GM13977 (cell line): ENCODE results near the gene DOCK8.

Source experiments
- DNase-seq: peaks from one replicate; pipeline ENCODE4 v3.0.0; 2012; ENCODE audit warnings: low spot score
- CTCF ChIP-seq: IDR thresholded peaks from 2 replicates; pipeline ENCODE4 v1.5.1; 2012; ENCODE audit warnings: mild to moderate bottlenecking, control low read depth; ENCODE audit not compliant: insufficient read depth; ENCODE audit errors: extremely low read depth, missing control alignments
- in situ Hi-C: fragments of 300-500 bp; cut with MboI; formaldehyde crosslinking; loops from one replicate; pipeline ENCODE4 v1.12.0; 2022; ENCODE audit warnings: low sequenced_read_pairs, low pct_unique_long_range_greater_than_20kb, mixed read lengths, inconsistent platforms; ENCODE audit not compliant: unreplicated experiment

DOCK8 gene

GRCh38 chr9:295576-295975 lies 80.9 kb downstream of the DOCK8 start:
- in situ Hi-C loops = no loop called here
- DNase-seq = no peak
- TF ChIP-seq CTCF = no peak

DNA sequence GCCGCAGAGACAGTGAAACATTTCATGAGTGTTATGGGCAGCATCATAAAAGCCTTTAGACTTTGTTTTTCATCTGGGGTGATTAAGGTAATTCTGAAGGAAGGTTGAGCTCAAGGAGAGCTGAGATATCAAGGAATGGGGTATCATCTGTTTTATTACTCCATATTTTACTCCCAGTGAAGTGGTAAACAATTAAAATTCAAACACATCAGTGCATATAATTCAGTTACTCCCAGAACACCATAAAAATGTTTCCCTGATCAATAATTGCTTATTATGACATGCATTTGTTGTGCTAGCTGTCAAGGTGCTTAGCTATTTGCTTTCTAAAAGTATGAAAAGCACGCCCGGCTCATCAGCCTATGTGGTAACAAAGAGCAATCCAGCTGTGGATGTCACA lies 81.7 kb downstream of the DOCK8 start:
- TF ChIP-seq CTCF = no peak
- no peak for DNase-seq
- in situ Hi-C loops = no loop called here

GRCh38 chr9:297104-297972 lies 82.7 kb downstream of the DOCK8 start:
- in situ Hi-C loops = no loop called here
- TF ChIP-seq CTCF = no peak
- peak; percentile 32 for DNase-seq

- in situ Hi-C loops = no loop called here
- no peak for DNase-seq
- no peak for TF ChIP-seq CTCF
Observed at GRCh38 chr9:303502-303901, 88.8 kb downstream of the DOCK8 start.

DNA sequence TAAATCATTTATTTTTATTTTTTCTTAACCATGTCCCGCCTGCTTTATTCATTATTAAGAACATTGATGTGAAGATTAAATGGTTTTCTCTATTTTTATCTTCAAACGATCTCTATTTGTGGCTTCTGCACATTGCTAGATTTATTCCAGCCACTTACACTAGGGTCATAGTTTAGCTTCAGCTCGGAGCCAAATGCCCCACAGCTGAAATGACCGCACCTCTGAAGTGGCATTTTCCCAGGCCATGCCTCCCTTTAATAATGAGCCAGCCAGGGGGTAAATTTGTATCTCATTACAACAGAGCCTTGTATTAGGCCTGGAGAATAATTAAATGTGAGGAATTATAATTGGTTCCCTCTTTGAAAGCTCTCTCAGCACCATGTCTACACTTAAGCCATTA lies 89.4 kb downstream of the DOCK8 start:
- TF ChIP-seq CTCF = no peak
- no peak for DNase-seq
- in situ Hi-C loops = no loop called here

DNA sequence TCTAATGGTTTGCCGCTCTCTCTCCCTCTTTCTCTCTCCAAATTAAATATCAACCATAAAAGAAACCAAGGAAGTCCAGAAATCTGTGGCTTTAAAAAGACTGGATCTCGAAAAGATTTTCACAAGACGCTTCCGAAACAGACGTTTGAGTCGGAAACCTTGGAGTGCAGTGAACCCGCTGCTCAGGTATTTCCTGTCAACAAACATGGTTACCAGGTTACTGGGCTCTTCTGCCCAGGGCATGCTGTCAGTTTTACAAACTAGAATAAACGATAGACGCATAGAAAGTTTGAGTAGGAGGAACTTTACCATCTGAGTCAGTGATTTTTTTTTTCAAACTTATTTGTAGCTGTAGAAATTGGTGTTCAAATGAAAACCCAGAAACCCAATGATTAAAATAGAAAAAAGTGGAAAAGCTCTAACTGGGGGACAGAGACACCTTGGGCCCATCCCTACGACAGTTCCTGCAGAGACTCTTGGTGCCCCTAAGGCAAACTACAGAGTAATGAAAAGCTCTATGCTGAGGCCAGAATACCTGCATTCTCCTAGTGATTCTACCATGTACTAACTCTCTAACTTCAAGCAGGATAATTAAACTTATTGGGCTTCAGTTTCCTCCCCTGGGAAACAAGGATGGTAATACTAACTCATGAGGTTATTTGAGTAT lies 90.0 kb downstream of the DOCK8 start:
- no peak for DNase-seq
- TF ChIP-seq CTCF = no peak
- in situ Hi-C loops = no loop called here
